IMR-90 (cell line): ENCODE results near the gene ANXA4. TPM values are rescaled to one million over a fixed set of nuclear protein-coding genes. Genes with fewer than 3 reads are reported as not detected.

Experiments
- ATAC-seq: fragments of 200-7000 bp; cut with Tn5 transposase; 2 replicates; pipeline ENCODE4 v1.9.1; 2020; ENCODE audit warnings: low read depth, mild to moderate bottlenecking, moderate library complexity
- BruUV-seq: library from RNA; stranded (reverse); fragments of 400-500 nt; replicated peaks from 2 replicates; lab custom pipeline; 2021; lab: Mats Ljungman, UMichigan
- CTCF ChIA-PET: fragments of 300-600 bp; formaldehyde crosslinking; extraction: SDS; loops from one replicate; lab custom pipeline; 2021; ENCODE audit warnings: antibody characterized with exemption; lab: Yijun Ruan, JAX
- POLR2A ChIA-PET: fragments of 300-600 bp; sonication (Branson Sonifier 250); formaldehyde crosslinking; loops from one replicate; lab custom pipeline; 2022; ENCODE audit warnings: antibody characterized with exemption; ENCODE audit not compliant: unreplicated experiment; lab: Charles Lee
- DNase-seq: peaks from one replicate; pipeline ENCODE4 v3.0.0; 2013
- H2AFZ ChIP-seq: replicated peaks from 2 replicates; pipeline ENCODE3; 2013; ENCODE audit warnings: low read length, mild to moderate bottlenecking; ENCODE audit not compliant: poor library complexity
- H2AK5ac ChIP-seq: 2 replicates; pipeline ENCODE4 v1.6.1; 2013; ENCODE audit warnings: low read depth, low read length, inconsistent platforms
- H2AK9ac ChIP-seq: replicated peaks from 2 replicates; pipeline ENCODE3; 2013; ENCODE audit warnings: mild to moderate bottlenecking, low read depth, low read length, moderate library complexity; ENCODE audit not compliant: poor library complexity
- H2BK120ac ChIP-seq: 2 replicates; pipeline ENCODE4 v1.6.1; 2013; ENCODE audit warnings: low read depth, low read length, inconsistent platforms
- H2BK15ac ChIP-seq: 3 replicates; pipeline ENCODE4 v1.6.1; 2013; ENCODE audit warnings: low read depth, low read length, inconsistent platforms
- H2BK20ac ChIP-seq: 2 replicates; pipeline ENCODE4 v1.6.1; 2013; ENCODE audit warnings: low read depth, mild to moderate bottlenecking, inconsistent platforms, low read length, moderate library complexity
- H2BK5ac ChIP-seq: 2 replicates; pipeline ENCODE4 v1.6.1; 2013; ENCODE audit warnings: mild to moderate bottlenecking, low read depth, low read length, inconsistent platforms; ENCODE audit not compliant: poor library complexity, severe bottlenecking
- H3K14ac ChIP-seq: replicated peaks from 2 replicates; pipeline ENCODE4 v1.6.1; 2013; ENCODE audit warnings: low read depth, low read length, inconsistent platforms
- H3K18ac ChIP-seq: 2 replicates; pipeline ENCODE4 v1.6.1; 2013; ENCODE audit warnings: low read depth, low read length, control low read depth
- H3K23ac ChIP-seq: 2 replicates; pipeline ENCODE4 v1.6.1; 2013; ENCODE audit warnings: low read depth, low read length, inconsistent platforms
- H3K27ac ChIP-seq: 2 replicates; pipeline ENCODE4 v1.5.1; 2013; ENCODE audit warnings: mild to moderate bottlenecking, control low read depth, low read length; ENCODE audit not compliant: insufficient read depth
- H3K27me3 ChIP-seq: 2 replicates; pipeline ENCODE4 v1.6.1; 2013; ENCODE audit warnings: low read length; ENCODE audit not compliant: control insufficient read depth, insufficient read depth
- H3K36me3 ChIP-seq: 2 replicates; pipeline ENCODE4 v1.6.1; 2013; ENCODE audit warnings: low read length, mixed read lengths; ENCODE audit not compliant: control insufficient read depth, insufficient read depth
- H3K4ac ChIP-seq: 2 replicates; pipeline ENCODE4 v1.6.1; 2013; ENCODE audit warnings: low read depth, low read length, inconsistent platforms
- H3K4me1 ChIP-seq: 2 replicates; pipeline ENCODE4 v1.6.1; 2013; ENCODE audit warnings: low read length, mixed read lengths; ENCODE audit not compliant: control insufficient read depth, insufficient read depth
- H3K4me2 ChIP-seq: 2 replicates; pipeline ENCODE4 v1.6.1; 2013; ENCODE audit warnings: low read depth, mild to moderate bottlenecking, control low read depth, low read length, moderate library complexity
- H3K4me3 ChIP-seq: 2 replicates; pipeline ENCODE4 v1.5.1; 2013; ENCODE audit warnings: low read depth, mild to moderate bottlenecking, control low read depth, low read length, moderate library complexity; ENCODE audit not compliant: insufficient read depth
- H3K56ac ChIP-seq: 2 replicates; pipeline ENCODE4 v1.6.1; 2013; ENCODE audit warnings: low read length, inconsistent platforms; ENCODE audit not compliant: insufficient read depth; ENCODE audit errors: extremely low read depth
- H3K79me1 ChIP-seq, 2 experiments: 2 replicates each; pipeline ENCODE4 v1.6.1; 2013; ENCODE audit warnings: low read length in 2 of 2, inconsistent platforms in 1 of 2, low read depth in 1 of 2
- H3K9ac ChIP-seq: 2 replicates; pipeline ENCODE4 v1.6.1; 2013; ENCODE audit warnings: low read depth, low read length, control low read depth
- H3K9me1 ChIP-seq: 2 replicates; pipeline ENCODE4 v1.6.1; 2013; ENCODE audit warnings: low read length, inconsistent platforms; ENCODE audit not compliant: insufficient read depth
- H3K9me3 ChIP-seq: 2 replicates; pipeline ENCODE4 v1.6.1; 2013; ENCODE audit warnings: low read length; ENCODE audit not compliant: control insufficient read depth, insufficient read depth
- H4K20me1 ChIP-seq: 2 replicates; pipeline ENCODE4 v1.6.1; 2013; ENCODE audit warnings: low read length, inconsistent platforms; ENCODE audit not compliant: insufficient read depth
- H4K5ac ChIP-seq: 2 replicates; pipeline ENCODE4 v1.6.1; 2013; ENCODE audit warnings: mild to moderate bottlenecking, low read depth, low read length, control low read depth
- H4K8ac ChIP-seq, 2 experiments: 2 replicates each; pipeline ENCODE4 v1.6.1; 2013; ENCODE audit warnings: low read depth in 2 of 2, low read length in 2 of 2, control low read depth in 1 of 2, inconsistent platforms in 1 of 2
- H4K91ac ChIP-seq: 2 replicates; pipeline ENCODE4 v1.6.1; 2013; ENCODE audit warnings: low read depth, low read length, inconsistent platforms; ENCODE audit not compliant: insufficient read depth
- CTCF ChIP-seq: conservative IDR thresholded peaks from 2 replicates; pipeline ENCODE4 v1.5.1; 2012; ENCODE audit warnings: mild to moderate bottlenecking, low read depth, low read length, improper control_type of control experiment
- MAFK ChIP-seq: IDR thresholded peaks from 2 replicates; pipeline ENCODE4 v1.6.1; 2012; ENCODE audit warnings: low read depth, low read length, improper control_type of control experiment
- MXI1 ChIP-seq: IDR thresholded peaks from 2 replicates; pipeline ENCODE4 v1.6.1; 2012; ENCODE audit warnings: low read depth, mild to moderate bottlenecking, low read length, moderate library complexity, borderline replicate concordance
- NFE2L2 ChIP-seq: fragments of 150-350 bp; IDR thresholded peaks from 2 replicates; pipeline ENCODE4 v1.6.1; 2016; ENCODE audit warnings: low read depth, mild to moderate bottlenecking, low read length
- POLR2A ChIP-seq: IDR thresholded peaks from 2 replicates; pipeline ENCODE4 v1.6.1; 2012; ENCODE audit warnings: mild to moderate bottlenecking, low read depth, low read length
- RAD21 ChIP-seq: IDR thresholded peaks from 2 replicates; pipeline ENCODE4 v1.6.1; 2012; ENCODE audit warnings: low read length, improper control_type of control experiment
- WGBS, 2 experiments: methylation state at CpG; one replicate each; pipeline versions ENCODE4 v1.1.5 to v1.1.7; 2013; ENCODE audit warnings: missing lambda C conversion rate in 2 of 2; ENCODE audit not compliant: insufficient read length in 1 of 2; ENCODE audit errors: extremely low coverage in 2 of 2; 5-methylcytosine and 5-hydroxymethylcytosine counted together
- dilution Hi-C: fragments of 300-500 bp; cut with HindIII; formaldehyde crosslinking; loops from one replicate; pipeline ENCODE4 v1.14.3; 2018; ENCODE audit warnings: low sequenced_read_pairs; ENCODE audit not compliant: unreplicated experiment
- in situ Hi-C: fragments of 300-500 bp; cut with MboI; formaldehyde crosslinking; loops from 3 replicates; pipeline ENCODE4 v1.14.3; 2019; ENCODE audit warnings: low sequenced_read_pairs, inconsistent platforms, mixed read lengths
- intact Hi-C: fragments of 100-400 bp; cut with micrococcal nuclease; formaldehyde crosslinking; loops from 2 replicates; pipeline ENCODE4 v1.10.0; 2022
- polyA plus RNA-seq, 3 experiments: library from polyadenylated mRNA; depleted of rRNA; stranded (reverse); fragments of >200 nt; gene quantifications; 2 replicates each; pipeline ENCODE4 v1.2.3, GENCODE V29; 2012; ENCODE audit warnings: low replicate concordance in 1 of 3
- total RNA-seq: library from RNA; depleted of rRNA; stranded (reverse); fragments of >200 nt; gene quantifications from 2 replicates; pipeline ENCODE4 v1.2.3, GENCODE V29; 2012

The ANXA4 gene
- total and polyA plus RNA-seq, 2 of the 4 experiments (the other 2 are of a cell fraction), result 22.2 to 72.0 TPM

GRCh38 chr2:69734035-69734611 lies 7.8 kb upstream of the ANXA4 start (continued):
- no peak for TF ChIP-seq CTCF
- TF ChIP-seq NFE2L2, result no peak

GRCh38 chr2:69734854-69735544 lies 6.9 kb upstream of the ANXA4 start:
- no CpG with 5 or more reads among the region's 2 CpGs for WGBS, 2 experiments
- no peak overlapping the region for H4K5ac ChIP-seq
- H2BK5ac ChIP-seq, result no peak overlapping the region
- POLR2A ChIA-PET, result no interaction called here
- H3K56ac ChIP-seq, result no peak overlapping the region
- CTCF ChIA-PET, result interaction anchor here (6.2 kb wide), 1 partner anchor 10 kb away, joined by 31 read pairs; no protein-coding TSS in a partner anchor
- H3K23ac ChIP-seq, result no peak overlapping the region
- no peak overlapping the region for H3K9ac ChIP-seq
- no peaks in the 10 kb centered on the region for H3K27me3 ChIP-seq
- in situ Hi-C loops (loop anchor here (25.0 kb wide), 1 partner anchor 327 kb away; no protein-coding TSS in a partner anchor), dilution Hi-C loops (no loop called here), intact Hi-C loops (no loop called here)
- H3K9me3 ChIP-seq, result no peaks in the 10 kb centered on the region
- no peak overlapping the region for H3K4me3 ChIP-seq
- H3K18ac ChIP-seq, result no peak overlapping the region
- H3K9me1 ChIP-seq, result peaks cover 2% of the 10 kb centered on the region; the same call in 1 of the 2 replicates
- H2BK15ac ChIP-seq, result no peak overlapping the region
- H3K27ac ChIP-seq, result no peak overlapping the region
- H3K4me1 ChIP-seq, result peaks cover 2% of the 10 kb centered on the region; the same call in 1 of the 2 replicates
- H2BK20ac ChIP-seq, result no peak overlapping the region
- H2AK5ac ChIP-seq, result no peak overlapping the region
- no peak overlapping the region for H3K4me2 ChIP-seq
- H3K14ac ChIP-seq, result no peak overlapping the region
- H2AK9ac ChIP-seq, result no peak overlapping the region
- H4K20me1 ChIP-seq, result no peaks in the 10 kb centered on the region
- ATAC-seq, result no peak
- no peak overlapping the region for H2BK120ac ChIP-seq
- no peak overlapping the region for H3K4ac ChIP-seq
- no peak overlapping the region for H4K8ac ChIP-seq
- H3K36me3 ChIP-seq, result no peaks in the 10 kb centered on the region
- no TSS peak for BruUV-seq
- H4K91ac ChIP-seq, result no peak overlapping the region
- no peaks in the 10 kb centered on the region for H3K79me1 ChIP-seq
- no peak overlapping the region for H2AFZ ChIP-seq
- no peak for DNase-seq
- TF ChIP-seq MXI1 (no peak), RAD21 (no peak), POLR2A (no peak), CTCF (0 out of 2 replicates have a peak, but pooled peaks have one; percentile 7), MAFK (no peak)
